GM12872 (cell line): ENCODE measurements around the gene PHF2.

Experiments used
- CTCF ChIP-seq: IDR thresholded peaks from 3 replicates; pipeline ENCODE4 v1.5.1; 2011; ENCODE audit warnings: low read depth, mild to moderate bottlenecking, low read length, moderate library complexity; ENCODE audit not compliant: insufficient read depth

The PHF2 gene

GRCh38 chr9:93662952-93663572 lies 86.7 kb downstream of the PHF2 start:
- TF ChIP-seq CTCF, result no peak

GRCh38 chr9:93663877-93664548 lies 87.6 kb downstream of the PHF2 start:
- TF ChIP-seq CTCF, result no peak

GRCh38 chr9:93664549-93665120 lies 88.3 kb downstream of the PHF2 start:
- no peak for TF ChIP-seq CTCF

- TF ChIP-seq CTCF, result no peak
These were observed 88.8 kb downstream of the PHF2 start for GRCh38 chr9:93665128-93665636.

- no peak for TF ChIP-seq CTCF
These were observed 89.5 kb downstream of the PHF2 start for GRCh38 chr9:93665637-93666438.

- no peak for TF ChIP-seq CTCF
These were observed 90.6 kb downstream of the PHF2 start for GRCh38 chr9:93667006-93667405.

GRCh38 chr9:93667627-93668026 lies 91.2 kb downstream of the PHF2 start:
- TF ChIP-seq CTCF, result no peak
